PC-9 (cell line): ENCODE data around the gene MAD2L2. TPM values are rescaled to one million over a fixed set of nuclear protein-coding genes. Genes with fewer than 3 reads are reported as not detected.

Experiments used
- BruUV-seq: library from RNA; stranded (reverse); fragments of 400-500 nt; replicated peaks from 2 replicates; lab custom pipeline; 2021; lab: Mats Ljungman, UMichigan
- CTCF ChIA-PET: fragments of 300-600 bp; sonication (Branson Sonifier 250); formaldehyde crosslinking; loops from one replicate; lab custom pipeline; 2022; ENCODE audit warnings: antibody characterized with exemption; lab: Charles Lee
- POLR2A ChIA-PET: fragments of 300-600 bp; sonication (Branson Sonifier 250); formaldehyde crosslinking; loops from one replicate; lab custom pipeline; 2022; ENCODE audit warnings: antibody characterized with exemption; ENCODE audit not compliant: unreplicated experiment; lab: Charles Lee
- DNase-seq, 2 experiments: peaks; one replicate each; pipeline versions ENCODE4 v3.0.0 to v3.0.0-alpha.2; 2015 to 2022; ENCODE audit warnings: mixed read lengths in 1 of 2
- H2AFZ ChIP-seq: fragments of 200-600 bp; sonication (generic); 2 replicates; pipeline ENCODE4 v1.8.1; 2017; ENCODE audit warnings: antibody characterized with exemption
- H3F3A ChIP-seq: fragments of 200-600 bp; sonication (generic); 2 replicates; pipeline ENCODE4 v1.8.1; 2017; ENCODE audit warnings: antibody characterized with exemption, mild to moderate bottlenecking, low read depth; ENCODE audit not compliant: insufficient read depth
- H3K27ac ChIP-seq: fragments of 200-600 bp; sonication (generic); 2 replicates; pipeline ENCODE4 v1.6.1; 2016; ENCODE audit warnings: mixed run types
- H3K27me3 ChIP-seq: fragments of 200-600 bp; sonication (generic); 2 replicates; pipeline ENCODE4 v1.6.1; 2016; ENCODE audit warnings: low read depth, mixed run types; ENCODE audit not compliant: insufficient read depth
- H3K36me3 ChIP-seq: fragments of 200-600 bp; sonication (generic); 2 replicates; pipeline ENCODE4 v1.6.1; 2016; ENCODE audit warnings: low read depth, mixed run types
- H3K4me1 ChIP-seq: fragments of 200-600 bp; sonication (generic); replicated peaks from 2 replicates; pipeline ENCODE4 v1.6.1; 2016; ENCODE audit warnings: mixed run types; ENCODE audit not compliant: insufficient read depth
- H3K4me2 ChIP-seq: fragments of 200-600 bp; sonication (generic); 2 replicates; pipeline ENCODE4 v1.6.1; 2017; ENCODE audit warnings: mixed run types
- H3K4me3 ChIP-seq: fragments of 200-600 bp; sonication (generic); 2 replicates; pipeline ENCODE4 v1.6.1; 2016; ENCODE audit warnings: mixed run types
- H3K79me2 ChIP-seq: fragments of 200-600 bp; sonication (generic); 2 replicates; pipeline ENCODE4 v1.6.1; 2017; ENCODE audit warnings: low read depth, mixed run types
- H3K9me2 ChIP-seq: fragments of 200-600 bp; sonication (generic); 2 replicates; pipeline ENCODE4 v1.8.1; 2017; ENCODE audit warnings: mild to moderate bottlenecking; ENCODE audit not compliant: insufficient read depth
- H3K9me3 ChIP-seq: fragments of 200-600 bp; sonication (generic); 2 replicates; pipeline ENCODE4 v1.8.1; 2016; ENCODE audit warnings: low read depth; ENCODE audit not compliant: insufficient read depth
- H4K20me1 ChIP-seq: fragments of 200-600 bp; sonication (generic); 2 replicates; pipeline ENCODE4 v1.8.1; 2017; ENCODE audit not compliant: insufficient read depth
- EZH2 ChIP-seq: fragments of 200-600 bp; sonication (generic); IDR thresholded peaks from 2 replicates; pipeline ENCODE4 v1.8.0; 2017; ENCODE audit warnings: antibody characterized with exemption, low read depth
- intact Hi-C: fragments of 100-400 bp; cut with micrococcal nuclease; formaldehyde crosslinking; loops from one replicate; pipeline ENCODE4 v1.10.0; 2022; ENCODE audit not compliant: unreplicated experiment
- total RNA-seq: library from RNA; stranded (reverse); gene quantifications from 2 replicates; pipeline ENCODE4 v1.2.3, GENCODE V29; 2021
- TF ChIP-seq, protein P1 (sequence below): fragments of 200-600 bp; sonication (generic); conservative IDR thresholded peaks from 2 replicates; pipeline ENCODE4 v1.6.1; 2017; ENCODE audit warnings: mixed run types, antibody characterized with exemption, mild to moderate bottlenecking, moderate library complexity

MAD2L2 gene
- total RNA-seq, 1 experiment from 2014 or later: 52.9 TPM

DNA sequence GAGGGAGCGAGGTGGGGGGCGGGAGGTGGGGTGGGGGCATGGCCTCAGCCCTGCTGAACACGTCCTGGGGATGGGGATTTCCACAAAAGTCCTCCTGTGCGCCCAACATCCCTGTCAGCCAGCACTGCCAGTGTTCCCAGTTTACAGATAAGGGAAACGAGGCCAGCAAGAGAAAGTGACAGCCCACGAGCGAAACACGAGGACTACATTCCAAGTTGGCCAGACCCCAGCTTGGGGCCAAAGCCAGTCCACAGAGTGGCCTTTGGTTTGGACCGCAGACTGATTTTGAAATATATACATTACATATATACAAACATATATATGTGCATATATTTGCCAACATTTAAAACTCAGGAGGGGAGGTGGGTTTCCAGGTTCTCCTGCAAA lies 31.7 kb downstream of the MAD2L2 start:
- ChIA-PET CTCF (no interaction called here), POLR2A (no interaction called here)
- TF ChIP-seq EZH2: no peak
- TF ChIP-seq, protein P1, sequence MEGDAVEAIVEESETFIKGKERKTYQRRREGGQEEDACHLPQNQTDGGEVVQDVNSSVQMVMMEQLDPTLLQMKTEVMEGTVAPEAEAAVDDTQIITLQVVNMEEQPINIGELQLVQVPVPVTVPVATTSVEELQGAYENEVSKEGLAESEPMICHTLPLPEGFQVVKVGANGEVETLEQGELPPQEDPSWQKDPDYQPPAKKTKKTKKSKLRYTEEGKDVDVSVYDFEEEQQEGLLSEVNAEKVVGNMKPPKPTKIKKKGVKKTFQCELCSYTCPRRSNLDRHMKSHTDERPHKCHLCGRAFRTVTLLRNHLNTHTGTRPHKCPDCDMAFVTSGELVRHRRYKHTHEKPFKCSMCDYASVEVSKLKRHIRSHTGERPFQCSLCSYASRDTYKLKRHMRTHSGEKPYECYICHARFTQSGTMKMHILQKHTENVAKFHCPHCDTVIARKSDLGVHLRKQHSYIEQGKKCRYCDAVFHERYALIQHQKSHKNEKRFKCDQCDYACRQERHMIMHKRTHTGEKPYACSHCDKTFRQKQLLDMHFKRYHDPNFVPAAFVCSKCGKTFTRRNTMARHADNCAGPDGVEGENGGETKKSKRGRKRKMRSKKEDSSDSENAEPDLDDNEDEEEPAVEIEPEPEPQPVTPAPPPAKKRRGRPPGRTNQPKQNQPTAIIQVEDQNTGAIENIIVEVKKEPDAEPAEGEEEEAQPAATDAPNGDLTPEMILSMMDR: no peak
- Histone ChIP-seq H3K27ac (no peak overlapping the region), H3K4me2 (no peak overlapping the region), H3F3A (peaks cover 14% of the 10 kb centered on the region; the same call in 1 of the 2 replicates), H3K27me3 (no peaks in the 10 kb centered on the region), H3K9me2 (no peaks in the 10 kb centered on the region), H2AFZ (no peak overlapping the region), H3K4me1 (no peaks in the 10 kb centered on the region; the same call in 1 of the 2 replicates), H3K36me3 (no peaks in the 10 kb centered on the region), H3K79me2 (no peaks in the 10 kb centered on the region), H4K20me1 (no peaks in the 10 kb centered on the region), H3K4me3 (no peak overlapping the region), H3K9me3 (no peaks in the 10 kb centered on the region)
- DNase-seq: no peak
- intact Hi-C loops: no loop called here
- BruUV-seq: no TSS peak

DNA sequence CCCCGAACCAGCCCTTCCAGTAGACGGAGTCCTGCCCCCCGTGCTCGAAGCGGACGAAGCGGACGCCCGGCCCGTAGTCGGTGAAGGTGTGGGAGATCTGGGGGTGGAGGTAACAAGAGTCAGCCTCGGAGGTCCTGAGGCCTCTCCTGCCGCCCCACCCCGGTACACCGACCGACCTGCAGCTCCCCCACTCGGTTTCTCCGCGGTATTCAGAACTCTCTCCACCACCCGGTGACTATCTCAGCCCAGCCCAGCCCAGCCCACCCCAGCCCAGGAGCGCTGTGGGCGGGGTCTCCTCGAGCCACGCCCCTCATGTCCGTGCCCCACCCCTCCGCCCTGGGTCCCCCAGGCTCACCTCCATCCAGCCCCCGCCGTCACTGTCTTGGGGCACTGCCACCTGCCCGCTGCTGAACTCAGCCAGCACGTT lies 32.2 kb downstream of the MAD2L2 start:
- Histone ChIP-seq H3K27ac (no peak overlapping the region), H3K27me3 (no peaks in the 10 kb centered on the region), H3K4me2 (no peak overlapping the region), H2AFZ (no peak overlapping the region), H3K79me2 (no peaks in the 10 kb centered on the region), H3K36me3 (no peaks in the 10 kb centered on the region), H3F3A (peaks cover 11% of the 10 kb centered on the region; the same call in 1 of the 2 replicates), H3K9me2 (no peaks in the 10 kb centered on the region), H4K20me1 (no peaks in the 10 kb centered on the region), H3K4me1 (no peaks in the 10 kb centered on the region; the same call in 1 of the 2 replicates), H3K4me3 (no peak overlapping the region), H3K9me3 (no peaks in the 10 kb centered on the region)
- no peak for DNase-seq
- ChIA-PET CTCF (no interaction called here), POLR2A (no interaction called here)
- no TSS peak for BruUV-seq
- intact Hi-C loops: no loop called here
- no peak for TF ChIP-seq EZH2
- TF ChIP-seq, protein P1: no peak

DNA sequence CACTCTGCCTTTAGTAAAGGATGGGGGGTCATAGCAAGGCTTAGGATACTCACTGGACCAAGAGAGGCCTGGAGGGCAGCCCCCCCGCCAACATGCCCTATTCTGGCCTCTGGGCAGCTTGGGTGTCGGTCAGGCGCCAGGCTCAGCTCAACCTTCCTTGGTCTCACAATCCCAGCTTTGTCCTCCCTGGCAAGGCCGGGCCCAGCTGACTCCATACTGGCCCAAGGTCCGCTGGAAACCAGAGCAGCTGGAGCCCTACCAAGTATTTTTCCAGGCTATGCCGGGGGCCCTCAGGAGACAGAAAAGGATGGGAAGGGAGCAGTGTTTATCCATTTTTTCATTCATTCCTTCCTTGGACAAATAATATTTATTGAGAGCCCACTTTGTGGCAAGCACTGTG lies 32.9 kb downstream of the MAD2L2 start:
- Histone ChIP-seq H4K20me1 (no peaks in the 10 kb centered on the region), H3F3A (peaks cover 7% of the 10 kb centered on the region; the same call in 1 of the 2 replicates), H3K4me3 (no peak overlapping the region), H3K36me3 (no peaks in the 10 kb centered on the region), H3K4me2 (no peak overlapping the region), H3K27me3 (no peaks in the 10 kb centered on the region), H3K9me3 (no peaks in the 10 kb centered on the region), H2AFZ (no peak overlapping the region), H3K27ac (no peak overlapping the region), H3K79me2 (no peaks in the 10 kb centered on the region), H3K9me2 (no peaks in the 10 kb centered on the region), H3K4me1 (no peaks in the 10 kb centered on the region; the same call in 1 of the 2 replicates)
- no peak for DNase-seq
- intact Hi-C loops: no loop called here
- no TSS peak for BruUV-seq
- TF ChIP-seq EZH2: no peak
- TF ChIP-seq, protein P1: no peak
- ChIA-PET POLR2A (no interaction called here), CTCF (interaction anchor here (0.5 to 0.7 kb wide), 2 partner anchors 330 to 553 kb away, joined by 3 to 8 read pairs; no protein-coding TSS in a partner anchor)
